Neuronal stem cell (in vitro differentiated cells): ENCODE data around the gene ANLN.

Experiments
- DNase-seq: peaks from one replicate; pipeline ENCODE4 v3.0.0-alpha.2; 2013; ENCODE audit warnings: low spot score
- H2AFZ ChIP-seq: one replicate; pipeline ENCODE4 v1.6.1; 2013; ENCODE audit warnings: mild to moderate bottlenecking, low read length, inconsistent platforms
- H2AK5ac ChIP-seq: 2 replicates; pipeline ENCODE4 v1.6.1; 2013; ENCODE audit warnings: low read depth, mild to moderate bottlenecking, inconsistent platforms, low read length, moderate library complexity, mixed read lengths
- H2BK120ac ChIP-seq: 2 replicates; pipeline ENCODE4 v1.6.1; 2013; ENCODE audit warnings: low read depth, mild to moderate bottlenecking, inconsistent platforms, low read length, moderate library complexity, mixed read lengths
- H2BK12ac ChIP-seq: one replicate; pipeline ENCODE4 v1.6.1; 2013; ENCODE audit warnings: low read length, inconsistent platforms
- H2BK15ac ChIP-seq: 2 replicates; pipeline ENCODE4 v1.6.1; 2013; ENCODE audit warnings: mild to moderate bottlenecking, low read length, inconsistent platforms, mixed read lengths
- H2BK5ac ChIP-seq: one replicate; pipeline ENCODE4 v1.6.1; 2013; ENCODE audit warnings: inconsistent platforms, mild to moderate bottlenecking, low read length, moderate library complexity
- H3K14ac ChIP-seq: one replicate; pipeline ENCODE4 v1.6.1; 2013; ENCODE audit warnings: low read length, inconsistent platforms
- H3K18ac ChIP-seq: 2 replicates; pipeline ENCODE4 v1.6.1; 2013; ENCODE audit warnings: low read length, inconsistent platforms
- H3K23ac ChIP-seq: 2 replicates; pipeline ENCODE4 v1.6.1; 2013; ENCODE audit warnings: low read depth, mild to moderate bottlenecking, mixed read lengths, low read length, inconsistent platforms; ENCODE audit not compliant: poor library complexity
- H3K27ac ChIP-seq: replicated peaks from 3 replicates; pipeline ENCODE4 v1.5.1; 2013; ENCODE audit warnings: low read length, inconsistent platforms
- H3K27me3 ChIP-seq, 3 experiments: 2 replicates each; pipeline ENCODE4 v1.6.1; 2013; ENCODE audit warnings: low read length in 3 of 3, mild to moderate bottlenecking in 2 of 3, inconsistent platforms in 1 of 3, low read depth in 1 of 3, mixed read lengths in 1 of 3, moderate library complexity in 1 of 3; ENCODE audit not compliant: control insufficient read depth in 3 of 3, insufficient read depth in 3 of 3
- H3K36me3 ChIP-seq, 2 donors: replicated peaks in 1 of 2; 2 replicates each; pipeline ENCODE4 v1.6.1; 2013; ENCODE audit warnings: low read length in 2 of 2; ENCODE audit not compliant: control insufficient read depth in 2 of 2, insufficient read depth in 2 of 2
- H3K4ac ChIP-seq: 2 replicates; pipeline ENCODE4 v1.6.1; 2013; ENCODE audit warnings: inconsistent platforms, mild to moderate bottlenecking, low read length, moderate library complexity
- H3K4me1 ChIP-seq, 2 donors: 1 replicate in 1 of 2; 2 replicates in 1 of 2; pipeline ENCODE4 v1.6.1; 2013; ENCODE audit warnings: low read length in 2 of 2, low read depth in 1 of 2; ENCODE audit not compliant: control insufficient read depth in 2 of 2, insufficient read depth in 1 of 2
- H3K4me2 ChIP-seq: one replicate; pipeline ENCODE4 v1.6.1; 2013; ENCODE audit warnings: mild to moderate bottlenecking, low read length, inconsistent platforms; ENCODE audit not compliant: insufficient read depth, poor library complexity, severe bottlenecking
- H3K4me3 ChIP-seq, 2 donors: 2 replicates each; pipeline ENCODE4 v1.5.1; 2013; ENCODE audit warnings: low read length in 2 of 2, mild to moderate bottlenecking in 2 of 2, inconsistent platforms in 1 of 2, moderate library complexity in 1 of 2
- H3K79me1 ChIP-seq: one replicate; pipeline ENCODE4 v1.6.1; 2013; ENCODE audit warnings: low read depth, mild to moderate bottlenecking, inconsistent platforms, low read length, moderate library complexity
- H3K9ac ChIP-seq: one replicate; pipeline ENCODE4 v1.6.1; 2013; ENCODE audit warnings: mild to moderate bottlenecking, low read depth, low read length, inconsistent platforms; ENCODE audit not compliant: poor library complexity
- H3K9me3 ChIP-seq, 2 donors: replicated peaks in 1 of 2; 2 replicates each; pipeline versions ENCODE3 to v1.6.1; 2013; ENCODE audit warnings: low read length in 2 of 2, mild to moderate bottlenecking in 2 of 2, inconsistent platforms in 1 of 2, low read depth in 1 of 2, mixed read lengths in 1 of 2, moderate library complexity in 1 of 2; ENCODE audit not compliant: control insufficient read depth in 2 of 2, insufficient read depth in 1 of 2
- H4K8ac ChIP-seq: one replicate; pipeline ENCODE4 v1.6.1; 2013; ENCODE audit warnings: low read depth, mild to moderate bottlenecking, inconsistent platforms, low read length, moderate library complexity
- H4K91ac ChIP-seq: one replicate; pipeline ENCODE4 v1.6.1; 2013; ENCODE audit warnings: low read length, low read depth, mild to moderate bottlenecking, inconsistent platforms; ENCODE audit not compliant: poor library complexity
- WGBS, 2 donors: extraction: QIAGEN DNeasy Blood & Tissue Kit; methylation state at CpG; one replicate each; pipeline ENCODE4 v1.1.7; 2013; ENCODE audit warnings: missing lambda C conversion rate in 2 of 2, mixed read lengths in 1 of 2; ENCODE audit not compliant: insufficient read length in 2 of 2, insufficient replicate concordance in 1 of 2; ENCODE audit errors: extremely low coverage in 2 of 2; 5-methylcytosine and 5-hydroxymethylcytosine counted together

ANLN gene

DNA sequence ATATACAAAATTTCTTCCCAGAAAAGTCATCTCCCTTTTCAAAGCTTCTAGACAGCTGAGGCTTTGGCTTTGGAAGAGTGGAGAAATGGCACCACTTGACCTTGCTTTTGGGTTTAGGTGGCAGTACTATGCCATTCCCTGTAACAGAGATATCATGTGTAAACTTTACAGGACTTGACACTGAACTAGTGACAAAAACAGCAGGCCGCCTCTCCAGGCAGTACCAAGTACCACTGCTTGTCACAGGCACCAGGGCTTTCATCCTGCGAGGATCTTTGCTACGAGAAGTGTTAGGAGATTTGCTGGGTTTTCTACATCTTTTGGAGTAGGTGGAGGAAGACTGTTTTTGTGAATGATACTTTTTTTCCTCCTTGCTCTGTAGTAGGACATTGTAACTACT is 32.6 kb upstream of the ANLN start:
- H3K4me1 ChIP-seq = peaks cover 0 to 2% of the 10 kb centered on the region in 2 donors
- no peak overlapping the region for H2BK5ac ChIP-seq
- peaks cover 0 to 3% of the 10 kb centered on the region in 2 donors for H3K36me3 ChIP-seq
- no peak overlapping the region for H3K4me3 ChIP-seq
- H3K23ac ChIP-seq = no peak overlapping the region
- H3K27me3 ChIP-seq = no peaks in the 10 kb centered on the region
- H3K14ac ChIP-seq = no peak overlapping the region
- no peaks in the 10 kb centered on the region for H3K9me3 ChIP-seq
- no peak overlapping the region for H4K91ac ChIP-seq
- no peak overlapping the region for H3K4me2 ChIP-seq
- H2AK5ac ChIP-seq = no peak overlapping the region
- no peak for DNase-seq
- no peaks in the 10 kb centered on the region for H3K79me1 ChIP-seq
- no peak overlapping the region for H3K4ac ChIP-seq
- H4K8ac ChIP-seq = no peak overlapping the region
- WGBS, 2 donors = no CpG with 5 or more reads among the region's 3 CpGs
- no peak overlapping the region for H3K18ac ChIP-seq
- no peak overlapping the region for H2BK15ac ChIP-seq
- no peak overlapping the region for H3K9ac ChIP-seq
- no peak overlapping the region for H2BK120ac ChIP-seq
- no peak overlapping the region for H2AFZ ChIP-seq
- no peak overlapping the region for H2BK12ac ChIP-seq
- H3K27ac ChIP-seq = no peak overlapping the region

DNA sequence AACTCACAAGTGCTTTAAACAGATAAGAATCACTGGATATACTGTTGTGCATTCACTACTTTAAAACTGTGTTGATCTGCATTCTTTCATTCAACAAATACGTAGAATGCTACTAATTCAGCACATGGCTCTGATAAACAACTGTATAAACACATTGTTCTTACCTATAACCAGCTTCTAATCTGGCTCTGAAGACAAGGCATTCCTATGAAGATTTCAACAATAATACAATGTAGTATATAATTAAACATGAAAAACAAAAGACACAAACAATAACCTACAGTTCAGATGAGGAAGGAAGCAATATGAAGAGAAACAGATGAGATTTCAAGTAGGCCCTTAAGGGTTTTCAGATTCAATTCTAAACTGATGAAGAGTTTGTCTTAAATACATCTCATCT is 31.1 kb upstream of the ANLN start:
- Histone ChIP-seq H3K4me2 (no peak overlapping the region), H3K4me3 (no peak overlapping the region), H3K27ac (no peak overlapping the region), H2BK5ac (no peak overlapping the region), H2AFZ (no peak overlapping the region), H3K79me1 (no peaks in the 10 kb centered on the region), H4K8ac (no peak overlapping the region), H3K9me3 (no peaks in the 10 kb centered on the region), H3K27me3 (no peaks in the 10 kb centered on the region), H3K4ac (no peak overlapping the region), H2BK120ac (no peak overlapping the region), H2BK12ac (no peak overlapping the region), H3K9ac (no peak overlapping the region), H3K36me3 (peaks cover 0 to 3% of the 10 kb centered on the region in 2 donors), H3K23ac (no peak overlapping the region), H2AK5ac (no peak overlapping the region), H2BK15ac (no peak overlapping the region), H3K4me1 (peaks cover 0 to 2% of the 10 kb centered on the region in 2 donors), H3K18ac (no peak overlapping the region), H4K91ac (no peak overlapping the region), H3K14ac (no peak overlapping the region)
- no CpG with 5 or more reads among the region's 1 CpG for WGBS, 2 donors
- no peak for DNase-seq

DNA sequence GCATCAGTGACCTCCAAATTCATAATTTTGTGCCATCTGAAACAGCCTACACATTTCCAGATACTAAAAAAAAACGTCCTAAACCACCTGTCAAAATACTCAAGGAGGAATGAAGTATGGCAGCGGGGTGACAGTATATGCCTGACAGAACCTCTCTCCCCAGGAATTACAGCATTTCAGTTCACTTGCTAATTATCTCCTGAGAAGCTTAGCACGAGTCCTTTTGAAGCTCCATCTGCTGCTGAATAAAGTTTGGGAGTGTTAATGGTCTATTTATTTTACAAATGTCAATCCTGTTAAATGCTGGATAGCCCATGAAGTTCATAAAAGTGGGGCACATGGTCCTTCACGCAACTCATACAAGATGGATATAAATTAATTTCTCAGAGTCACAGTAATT is 29.4 kb upstream of the ANLN start:
- peaks cover 0 to 2% of the 10 kb centered on the region in 2 donors for H3K4me1 ChIP-seq
- H3K23ac ChIP-seq = no peak overlapping the region
- no peak overlapping the region for H2AK5ac ChIP-seq
- no peak for DNase-seq
- no peak overlapping the region for H2BK5ac ChIP-seq
- no peak overlapping the region for H2BK15ac ChIP-seq
- no peaks in the 10 kb centered on the region for H3K9me3 ChIP-seq
- H3K4me2 ChIP-seq = no peak overlapping the region
- no peak overlapping the region for H3K14ac ChIP-seq
- WGBS, 2 donors = no CpG with 5 or more reads among the region's 4 CpGs
- H3K9ac ChIP-seq = no peak overlapping the region
- no peak overlapping the region for H3K18ac ChIP-seq
- H2BK12ac ChIP-seq = no peak overlapping the region
- H3K4me3 ChIP-seq = no peak overlapping the region
- no peak overlapping the region for H2BK120ac ChIP-seq
- no peak overlapping the region for H3K4ac ChIP-seq
- H3K27me3 ChIP-seq = no peaks in the 10 kb centered on the region
- H3K36me3 ChIP-seq = peaks cover 0 to 3% of the 10 kb centered on the region in 2 donors
- H4K8ac ChIP-seq = no peak overlapping the region
- no peaks in the 10 kb centered on the region for H3K79me1 ChIP-seq
- H3K27ac ChIP-seq = no peak overlapping the region
- H2AFZ ChIP-seq = no peak overlapping the region
- H4K91ac ChIP-seq = no peak overlapping the region

DNA sequence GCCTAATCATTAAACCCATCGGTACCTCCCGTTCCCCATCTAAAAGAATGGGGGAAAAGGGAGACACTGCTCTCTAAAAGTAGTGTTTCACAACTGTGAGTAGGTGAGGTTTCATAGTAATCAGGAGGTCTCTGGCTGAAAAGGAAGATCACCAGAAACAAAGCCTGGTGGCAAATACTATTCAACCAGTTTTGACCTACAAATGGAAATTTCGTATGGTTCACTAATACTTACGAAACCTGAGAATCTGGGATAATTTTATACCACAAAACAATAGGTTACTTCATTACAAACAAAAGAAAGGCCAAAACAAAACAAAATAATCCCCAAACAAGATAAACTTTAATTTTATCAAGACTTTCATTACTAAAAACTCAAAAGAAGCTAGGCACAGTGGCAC is 28.4 kb upstream of the ANLN start:
- Histone ChIP-seq H2BK15ac (no peak overlapping the region), H3K4me1 (peaks cover 2 to 5% of the 10 kb centered on the region in 2 donors), H3K14ac (no peak overlapping the region), H3K4me2 (no peak overlapping the region), H3K9me3 (no peaks in the 10 kb centered on the region), H3K9ac (no peak overlapping the region), H2AFZ (no peak overlapping the region), H2BK120ac (no peak overlapping the region), H4K8ac (no peak overlapping the region), H3K23ac (no peak overlapping the region), H2AK5ac (no peak overlapping the region), H3K18ac (no peak overlapping the region), H2BK12ac (no peak overlapping the region), H3K36me3 (peaks cover 0 to 3% of the 10 kb centered on the region in 2 donors), H2BK5ac (no peak overlapping the region), H4K91ac (no peak overlapping the region), H3K4me3 (no peak overlapping the region), H3K4ac (no peak overlapping the region), H3K27me3 (peaks cover 0 to 2% (median 0%) of the 10 kb centered on the region in 3 experiments), H3K79me1 (no peaks in the 10 kb centered on the region), H3K27ac (no peak overlapping the region)
- no CpG with 5 or more reads among the region's 4 CpGs for WGBS, 2 donors
- DNase-seq = no peak
